GM23338 (cell line): ENCODE measurements around the gene ULBP1. TPM values are rescaled to one million over a fixed set of nuclear protein-coding genes. Genes with fewer than 3 reads are reported as not detected.
"Not testable (repeated sequence)": the region's sequence is repeated elsewhere in the genome, so short reads cannot be mapped to it uniquely, and the experiment has no call there.

Experiments used
- ATAC-seq: fragments of 200-7000 bp; cut with Tn5 transposase; 3 replicates; pipeline ENCODE4 v1.9.1; 2020
- DNase-seq: peaks from one replicate; pipeline ENCODE4 v3.0.0-alpha.2; 2015; ENCODE audit warnings: low spot score
- H2AFZ ChIP-seq: fragments of 200-600 bp; sonication (generic); 2 replicates; pipeline ENCODE4 v1.8.0; 2016; ENCODE audit warnings: antibody characterized with exemption, mild to moderate bottlenecking, moderate library complexity
- H3F3A ChIP-seq: fragments of 200-600 bp; sonication (generic); replicated peaks from 2 replicates; pipeline ENCODE4 v1.8.0; 2017; ENCODE audit warnings: antibody characterized with exemption, mixed run types, low read depth
- H3K27ac ChIP-seq: fragments of 200-600 bp; sonication (generic); 2 replicates; pipeline ENCODE4 v1.6.1; 2016; ENCODE audit warnings: low read depth
- H3K27me3 ChIP-seq: fragments of 200-600 bp; sonication (generic); 2 replicates; pipeline ENCODE4 v1.8.0; 2016; ENCODE audit warnings: mild to moderate bottlenecking, mixed run types, moderate library complexity; ENCODE audit not compliant: insufficient read depth
- H3K36me3 ChIP-seq: fragments of 200-600 bp; sonication (generic); 2 replicates; pipeline ENCODE4 v1.8.0; 2016; ENCODE audit warnings: mild to moderate bottlenecking; ENCODE audit not compliant: insufficient read depth
- H3K4me1 ChIP-seq: fragments of 200-600 bp; sonication (generic); 2 replicates; pipeline ENCODE4 v1.8.0; 2016; ENCODE audit warnings: mild to moderate bottlenecking, moderate library complexity; ENCODE audit not compliant: insufficient read depth
- H3K4me2 ChIP-seq: fragments of 200-600 bp; sonication (generic); 2 replicates; pipeline ENCODE4 v1.7.1; 2017; ENCODE audit warnings: mixed run types
- H3K4me3 ChIP-seq: fragments of 200-600 bp; sonication (generic); 2 replicates; pipeline ENCODE4 v1.6.1; 2016; ENCODE audit warnings: mixed run types
- H3K79me2 ChIP-seq: fragments of 200-600 bp; sonication (generic); replicated peaks from 2 replicates; pipeline ENCODE4 v1.8.0; 2017; ENCODE audit warnings: mild to moderate bottlenecking; ENCODE audit not compliant: insufficient read depth
- H3K9me2 ChIP-seq: fragments of 200-600 bp; sonication (generic); 2 replicates; pipeline ENCODE4 v1.8.0; 2017; ENCODE audit not compliant: insufficient read depth
- H4K20me1 ChIP-seq: fragments of 200-600 bp; sonication (generic); replicated peaks from 2 replicates; pipeline ENCODE4 v1.8.0; 2017; ENCODE audit warnings: mild to moderate bottlenecking; ENCODE audit not compliant: insufficient read depth
- H3K27ac Mint-ChIP-seq: 2 replicates; pipeline ENCODE4 v1.8.0; 2020; ENCODE audit warnings: inconsistent platforms, mild to moderate bottlenecking, moderate library complexity, mixed read lengths
- H3K27me3 Mint-ChIP-seq: 3 replicates; pipeline ENCODE4 v1.8.0; 2022; ENCODE audit warnings: low read depth, mild to moderate bottlenecking, moderate library complexity, mixed read lengths, inconsistent platforms; ENCODE audit not compliant: insufficient read depth, poor library complexity
- H3K36me3 Mint-ChIP-seq: 3 replicates; pipeline ENCODE4 v1.8.0; 2021; ENCODE audit warnings: low read depth, mild to moderate bottlenecking, inconsistent platforms, moderate library complexity, mixed read lengths
- H3K4me1 Mint-ChIP-seq: 3 replicates; pipeline ENCODE4 v1.8.0; 2020; ENCODE audit warnings: mild to moderate bottlenecking, inconsistent platforms, mixed read lengths
- H3K4me3 Mint-ChIP-seq: 3 replicates; pipeline ENCODE4 v1.8.0; 2021; ENCODE audit warnings: moderate library complexity, mild to moderate bottlenecking, inconsistent platforms, mixed read lengths
- H3K9me3 Mint-ChIP-seq: 3 replicates; pipeline ENCODE4 v1.8.0; 2020; ENCODE audit warnings: moderate library complexity, mild to moderate bottlenecking, inconsistent platforms, mixed read lengths
- EZH2 ChIP-seq: fragments of 200-600 bp; sonication (generic); IDR thresholded peaks from one replicate; pipeline ENCODE4 v1.8.0; 2017; ENCODE audit warnings: antibody characterized with exemption, mild to moderate bottlenecking, low read depth; ENCODE audit not compliant: unreplicated experiment
- polyA plus RNA-seq: library from polyadenylated mRNA; unstranded; fragments of >200 nt; fragmentation: Nextera tagmentation; extraction: Ambion mirVana; gene quantifications from 2 replicates; pipeline ENCODE4 v1.2.1, GENCODE V29; 2016
- total RNA-seq: library from RNA; depleted of rRNA; stranded (reverse); fragments of >200 nt; shearing (Covaris generic); gene quantifications from 2 replicates; pipeline ENCODE4 v1.2.3, GENCODE V29; 2014

ULBP1 gene
- total and polyA plus RNA-seq, 2 experiments from 2014 or later: 0.74 to 1.7 TPM

GRCh38 chr6:150012846-150013784 is 49.4 kb downstream of the ULBP1 start:
- H3K36me3 Mint-ChIP-seq, H3K36me3 ChIP-seq, H3K9me2 ChIP-seq, H3K4me3 ChIP-seq, H3K27ac ChIP-seq, DNase-seq, H3K4me1 Mint-ChIP-seq, H3K9me3 Mint-ChIP-seq, H3K79me2 ChIP-seq, H3K4me2 ChIP-seq, ATAC-seq, H3K4me1 ChIP-seq, H3K4me3 Mint-ChIP-seq, H2AFZ ChIP-seq, H3K27ac Mint-ChIP-seq, H3F3A ChIP-seq, H4K20me1 ChIP-seq: not testable (repeated sequence)
- H3K27me3 Mint-ChIP-seq: peaks cover 84% of the 10 kb centered on the region
- TF ChIP-seq EZH2: peak; percentile 53
- H3K27me3 ChIP-seq: peaks cover 100% of the 10 kb centered on the region

GRCh38 chr6:150013785-150014622 is 50.3 kb downstream of the ULBP1 start:
- not testable (repeated sequence) for H3K9me2 ChIP-seq, H3K4me1 Mint-ChIP-seq, H3F3A ChIP-seq, H3K4me2 ChIP-seq, H3K27ac ChIP-seq, H3K9me3 Mint-ChIP-seq, H3K36me3 ChIP-seq, H3K4me1 ChIP-seq, H3K79me2 ChIP-seq, H3K27ac Mint-ChIP-seq, H4K20me1 ChIP-seq, DNase-seq, H2AFZ ChIP-seq, H3K36me3 Mint-ChIP-seq
- Mint-ChIP-seq H3K27me3 (peaks cover 84% of the 10 kb centered on the region), H3K4me3 (peak overlapping the region; percentile 64)
- peak; percentile 28 for ATAC-seq
- peak; percentile 58 for TF ChIP-seq EZH2
- Histone ChIP-seq H3K4me3 (peak overlapping the region; percentile 42; the same call in 1 of the 2 replicates), H3K27me3 (peaks cover 100% of the 10 kb centered on the region)

GRCh38 chr6:150014623-150015280 is 51.0 kb downstream of the ULBP1 start:
- Mint-ChIP-seq H3K27me3 (peaks cover 83% of the 10 kb centered on the region), H3K4me3 (peak overlapping the region; percentile 52; the same call in 2 of the 3 replicates)
- DNase-seq, H2AFZ ChIP-seq, H3K27ac Mint-ChIP-seq, H3K27ac ChIP-seq, H3K36me3 Mint-ChIP-seq, H3K4me1 ChIP-seq, H3K79me2 ChIP-seq, H3K9me3 Mint-ChIP-seq, H3K36me3 ChIP-seq, H3F3A ChIP-seq, H4K20me1 ChIP-seq, H3K9me2 ChIP-seq, H3K4me1 Mint-ChIP-seq: not testable (repeated sequence)
- Histone ChIP-seq H3K27me3 (peaks cover 97% of the 10 kb centered on the region), H3K4me2 (0 out of 2 replicates have a peak overlapping the region, but pooled peaks have one; percentile 62), H3K4me3 (peak overlapping the region; percentile 42; the same call in 1 of the 2 replicates)
- ATAC-seq: peak; percentile 28
